ENCODE measurements around the gene SLC25A13. TPM values are rescaled to one million over a fixed set of nuclear protein-coding genes. Genes with fewer than 3 reads are reported as not detected.

SLC25A13 gene
- total and polyA plus RNA-seq, 2 of the 13 experiments (the other 11 are each of a cell fraction or from before 2014, with no cell fraction given), result 36.2 to 84.9 TPM

DNA sequence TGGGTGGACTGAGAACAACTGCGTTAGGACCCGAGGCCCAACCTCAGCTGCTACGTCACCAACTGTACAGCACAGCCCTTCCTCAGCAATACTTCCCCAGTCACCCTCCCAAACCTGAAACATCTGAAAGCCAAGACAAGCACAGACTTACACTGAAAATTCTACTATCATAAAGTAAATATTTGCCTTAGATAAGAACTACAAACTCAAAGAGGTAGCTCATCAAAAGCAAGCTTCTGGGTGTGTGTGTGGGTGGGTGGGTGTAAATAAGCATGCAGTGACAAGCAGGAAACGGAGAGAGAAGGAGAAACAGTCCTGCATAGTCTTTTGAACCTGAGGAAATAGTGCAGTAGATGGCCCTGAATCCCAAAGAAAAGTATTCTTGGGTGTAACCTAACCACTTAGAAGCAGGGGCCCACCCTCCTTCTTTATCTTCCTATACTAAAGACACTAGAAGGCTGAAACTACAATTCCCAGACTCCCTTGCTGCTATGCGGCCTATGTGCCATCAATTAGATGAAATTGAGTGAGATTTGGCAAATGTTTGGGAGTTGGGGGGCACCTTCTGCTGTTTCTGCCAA, 18.7 kb downstream of the SLC25A13 start (continued):
- TF ChIP-seq POGZ (CRISPR knock-in tag; IDR thresholded peaks at IDR 0.05) (peak; percentile 90), ZSCAN9 (CRISPR knock-in tag; IDR thresholded peaks at IDR 0.05; ENCODE audit: borderline replicate concordance) (0 out of 2 replicates have a peak, but pooled peaks have one; percentile 68), ZNF331 (CRISPR knock-in tag; IDR thresholded peaks at IDR 0.05) (peak; percentile 69), SP1 (IDR thresholded peaks at IDR 0.05) (no peak), SP1 (CRISPR knock-in tag; IDR thresholded peaks at IDR 0.05) (no peak), KAT8 (CRISPR knock-in tag; IDR thresholded peaks at IDR 0.05) (0 out of 2 replicates have a peak, but pooled peaks have one; percentile 52), THAP11 (CRISPR knock-in tag; IDR thresholded peaks at IDR 0.05) (peak; percentile 97), HCFC1 (IDR thresholded peaks at IDR 0.05; ENCODE audit: low read depth, low read length) (peak; percentile 50; the same call in 1 of the 2 replicates), ZFP90 (CRISPR knock-in tag; IDR thresholded peaks at IDR 0.05; ENCODE audit: borderline replicate concordance) (no peak), ZNF263 (CRISPR knock-in tag; IDR thresholded peaks at IDR 0.05) (no peak), HNF4A (CRISPR knock-in tag; IDR thresholded peaks at IDR 0.05) (peak; percentile 78), ERF (CRISPR knock-in tag; IDR thresholded peaks at IDR 0.05) (peak; percentile 80), ZC3H13 (CRISPR knock-in tag; IDR thresholded peaks at IDR 0.05) (no peak), DPF2 (CRISPR knock-in tag; IDR thresholded peaks at IDR 0.05; ENCODE audit: borderline replicate concordance, low read depth) (peak; percentile 87; the same call in 1 of the 2 replicates), SOX5 (CRISPR knock-in tag; IDR thresholded peaks at IDR 0.05; ENCODE audit: borderline replicate concordance) (peak; percentile 92), ZFY (CRISPR knock-in tag; IDR thresholded peaks at IDR 0.05) (peak; percentile 78), HDAC1 (CRISPR knock-in tag; IDR thresholded peaks at IDR 0.05) (peak; percentile 91), SNRNP70 (IDR thresholded peaks at IDR 0.05; ENCODE audit: low read depth, low read length) (no peak), MAFF (IDR thresholded peaks at IDR 0.05; ENCODE audit: low read depth, low read length) (0 out of 2 replicates have a peak, but pooled peaks have one; percentile 1)
- TF ChIP-seq, protein P1, sequence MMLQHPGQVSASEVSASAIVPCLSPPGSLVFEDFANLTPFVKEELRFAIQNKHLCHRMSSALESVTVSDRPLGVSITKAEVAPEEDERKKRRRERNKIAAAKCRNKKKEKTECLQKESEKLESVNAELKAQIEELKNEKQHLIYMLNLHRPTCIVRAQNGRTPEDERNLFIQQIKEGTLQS (CRISPR knock-in tag; IDR thresholded peaks at IDR 0.05), result no peak
- TF ChIP-seq, protein P2, sequence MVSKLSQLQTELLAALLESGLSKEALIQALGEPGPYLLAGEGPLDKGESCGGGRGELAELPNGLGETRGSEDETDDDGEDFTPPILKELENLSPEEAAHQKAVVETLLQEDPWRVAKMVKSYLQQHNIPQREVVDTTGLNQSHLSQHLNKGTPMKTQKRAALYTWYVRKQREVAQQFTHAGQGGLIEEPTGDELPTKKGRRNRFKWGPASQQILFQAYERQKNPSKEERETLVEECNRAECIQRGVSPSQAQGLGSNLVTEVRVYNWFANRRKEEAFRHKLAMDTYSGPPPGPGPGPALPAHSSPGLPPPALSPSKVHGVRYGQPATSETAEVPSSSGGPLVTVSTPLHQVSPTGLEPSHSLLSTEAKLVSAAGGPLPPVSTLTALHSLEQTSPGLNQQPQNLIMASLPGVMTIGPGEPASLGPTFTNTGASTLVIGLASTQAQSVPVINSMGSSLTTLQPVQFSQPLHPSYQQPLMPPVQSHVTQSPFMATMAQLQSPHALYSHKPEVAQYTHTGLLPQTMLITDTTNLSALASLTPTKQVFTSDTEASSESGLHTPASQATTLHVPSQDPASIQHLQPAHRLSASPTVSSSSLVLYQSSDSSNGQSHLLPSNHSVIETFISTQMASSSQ (IDR thresholded peaks at IDR 0.05; ENCODE audit: low read depth), result peak; percentile 77
- TF ChIP-seq, protein P2 (CRISPR knock-in tag; IDR thresholded peaks at IDR 0.05; ENCODE audit: borderline replicate concordance), result peak; percentile 84; the same call in 1 of the 2 replicates
- TF ChIP-seq, protein P3, sequence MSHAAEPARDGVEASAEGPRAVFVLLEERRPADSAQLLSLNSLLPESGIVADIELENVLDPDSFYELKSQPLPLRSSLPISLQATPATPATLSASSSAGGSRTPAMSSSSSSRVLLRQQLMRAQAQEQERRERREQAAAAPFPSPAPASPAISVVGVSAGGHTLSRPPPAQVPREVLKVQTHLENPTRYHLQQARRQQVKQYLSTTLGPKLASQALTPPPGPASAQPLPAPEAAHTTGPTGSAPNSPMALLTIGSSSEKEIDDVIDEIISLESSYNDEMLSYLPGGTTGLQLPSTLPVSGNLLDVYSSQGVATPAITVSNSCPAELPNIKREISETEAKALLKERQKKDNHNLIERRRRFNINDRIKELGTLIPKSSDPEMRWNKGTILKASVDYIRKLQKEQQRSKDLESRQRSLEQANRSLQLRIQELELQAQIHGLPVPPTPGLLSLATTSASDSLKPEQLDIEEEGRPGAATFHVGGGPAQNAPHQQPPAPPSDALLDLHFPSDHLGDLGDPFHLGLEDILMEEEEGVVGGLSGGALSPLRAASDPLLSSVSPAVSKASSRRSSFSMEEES (CRISPR knock-in tag; IDR thresholded peaks at IDR 0.05), result peak; percentile 64; the same call in 1 of the 2 replicates
